Activated CD4-positive, alpha-beta T cell treated with anti-CD3 and anti-CD28 coated beads, Interleukin-2, Interleukin-6, amounts not matched to agents 100 ng/mL and 50 ng/mL, durations not matched to agents 16 hours and 8 hours (primary cell): Measurements from ENCODE around the gene MYH14.
"Not testable (repeated sequence)": the region's sequence is repeated elsewhere in the genome, so short reads cannot be mapped to it uniquely, and the experiment has no call there.

Experiments
- DNase-seq: peaks from one replicate; pipeline ENCODE4 v3.0.0-alpha.2; 2020

Gene MYH14

GRCh38 chr19:50322931-50323781, 119.7 kb downstream of the MYH14 start:
- no peak for DNase-seq

- DNase-seq, result no peak
Observed at GRCh38 chr19:50323782-50324133, 120.3 kb downstream of the MYH14 start.

DNA sequence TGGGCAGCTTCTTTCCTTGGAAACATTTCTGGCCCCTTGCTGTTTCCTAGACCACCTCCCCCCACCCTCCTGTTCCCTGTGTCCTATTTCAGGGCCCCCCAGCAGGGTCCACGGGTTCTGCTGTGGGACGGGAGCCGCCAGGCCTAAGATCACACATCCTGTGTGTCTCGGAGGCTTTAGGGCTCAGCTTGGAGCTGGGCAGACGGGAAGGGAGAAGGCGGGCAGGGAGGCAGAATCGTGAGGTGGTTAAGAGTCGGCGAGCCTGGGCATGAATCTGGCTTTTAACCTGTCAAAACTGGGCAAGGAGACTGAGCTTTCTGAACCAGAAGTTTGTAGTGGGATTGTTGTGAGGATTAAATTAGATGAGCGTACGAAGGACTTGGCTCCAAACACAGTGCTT, 120.9 kb downstream of the MYH14 start:
- DNase-seq, result no peak

GRCh38 chr19:50325310-50326100, 122.1 kb downstream of the MYH14 start:
- DNase-seq, result peak; percentile 90

DNA sequence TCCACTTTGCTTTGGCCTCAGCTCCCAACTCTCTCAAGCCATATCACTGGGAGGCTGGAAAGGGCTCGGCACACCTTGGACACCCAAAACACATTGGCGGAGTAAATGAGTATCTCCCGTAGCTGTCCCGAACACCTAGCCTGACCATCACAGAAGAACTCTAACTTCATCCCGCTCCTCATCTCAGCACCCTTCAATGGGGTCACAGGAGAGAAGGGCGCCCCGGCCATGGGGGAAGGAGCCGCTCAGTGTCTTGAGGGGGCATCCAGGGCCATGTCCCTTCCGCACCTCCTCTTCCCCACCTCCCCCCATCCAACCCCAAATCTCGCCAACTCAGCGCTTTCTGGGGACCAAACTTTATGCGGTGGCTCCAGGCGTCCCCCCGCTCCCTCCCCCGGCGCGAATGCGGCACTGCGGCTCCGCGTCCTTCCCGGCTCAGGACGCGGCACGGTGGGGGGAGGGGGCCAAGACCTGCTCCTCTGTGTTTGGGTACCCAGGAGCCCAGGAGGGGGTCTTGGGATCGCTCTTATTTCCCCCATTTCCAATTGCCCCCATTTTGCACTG, 122.8 kb downstream of the MYH14 start:
- DNase-seq, result no peak

- DNase-seq, result no peak
Observed at GRCh38 chr19:50327013-50327412, 123.6 kb downstream of the MYH14 start.

DNA sequence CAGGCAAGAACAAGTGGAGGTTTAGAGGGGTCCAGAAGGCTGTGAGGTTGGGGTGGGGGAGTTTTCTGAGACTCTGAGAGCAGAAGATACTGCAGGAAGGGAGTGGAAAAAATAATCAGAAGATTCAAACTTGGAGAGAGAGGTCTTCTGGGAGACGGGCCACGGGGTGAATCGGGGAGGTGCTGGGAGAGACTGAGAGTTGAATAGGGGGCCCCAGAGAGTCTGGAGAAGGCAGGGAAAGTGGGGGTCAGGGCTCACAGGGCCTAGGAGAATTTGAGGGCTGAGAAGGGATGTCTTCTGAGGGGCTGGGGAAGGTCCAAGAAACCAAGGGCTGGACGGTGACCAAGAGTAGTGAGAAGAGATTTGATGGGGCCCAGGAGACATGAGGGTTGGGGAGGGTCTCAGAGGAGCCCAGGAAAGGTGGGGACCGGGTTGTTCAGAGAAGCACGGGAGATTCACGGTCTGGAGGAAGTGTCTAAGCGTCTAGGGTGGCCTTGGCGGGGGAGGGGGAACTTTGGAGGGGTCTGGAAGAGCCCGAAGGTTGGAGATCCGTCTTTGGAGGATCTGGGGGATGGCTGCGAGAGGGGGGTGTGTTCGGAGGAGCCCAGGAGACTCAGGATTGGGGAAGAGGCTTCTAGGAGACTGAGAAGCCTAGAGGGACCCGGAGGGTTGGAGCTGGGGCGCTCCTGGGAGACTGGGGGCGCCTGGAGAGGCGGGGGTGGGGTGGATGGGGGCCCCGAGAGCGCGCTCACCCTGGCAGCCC, 124.2 kb downstream of the MYH14 start:
- no peak for DNase-seq

DNA sequence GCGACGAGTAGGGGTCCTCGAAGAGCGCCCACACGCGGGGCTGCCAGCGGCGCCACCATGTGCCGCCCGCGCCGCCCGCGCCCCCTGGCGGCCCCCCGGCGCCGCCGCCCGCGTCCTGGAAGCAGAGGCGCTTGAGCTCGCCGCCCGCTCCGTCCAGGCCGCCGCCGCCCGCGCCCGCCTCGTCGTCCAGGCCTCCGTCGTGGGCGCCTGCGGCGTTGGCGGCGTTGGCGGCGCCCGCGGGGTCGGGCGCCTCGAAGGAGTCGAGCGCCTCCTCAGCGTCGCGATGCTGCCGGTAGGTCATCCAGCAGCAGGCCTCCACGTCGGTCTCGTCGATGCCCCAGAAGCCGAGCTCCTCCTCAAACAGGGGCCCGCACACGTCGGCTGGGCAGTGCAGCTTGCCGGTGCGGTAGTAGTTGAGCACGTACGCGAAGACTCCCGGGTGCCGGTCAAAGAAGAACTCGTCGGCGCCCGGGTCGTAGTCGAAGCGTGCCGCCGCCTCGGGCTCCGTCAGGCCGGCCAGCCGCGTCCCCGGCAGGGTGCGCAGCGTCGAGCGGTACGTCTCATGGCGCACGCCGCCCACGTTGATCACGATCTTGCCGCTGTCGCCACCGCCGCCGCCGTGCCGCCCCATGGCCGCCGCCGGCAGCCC, 124.9 kb downstream of the MYH14 start:
- peak; percentile 52 for DNase-seq

DNA sequence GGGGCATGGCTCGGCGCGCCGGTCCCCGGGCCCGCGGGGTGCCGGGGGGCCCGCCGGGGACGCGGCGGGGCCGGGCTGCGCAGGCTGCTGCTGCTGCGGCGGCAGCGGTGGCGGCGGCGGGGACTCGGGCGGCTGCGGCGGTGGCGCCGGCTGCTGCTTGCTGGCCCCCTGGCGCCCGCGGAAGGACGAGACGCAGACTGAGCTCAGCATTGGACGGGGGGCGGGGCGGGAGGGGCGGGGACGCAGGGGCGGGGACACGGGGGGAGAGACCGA, 125.4 kb downstream of the MYH14 start:
- no peak for DNase-seq

- peak; percentile 100 for DNase-seq
Observed at GRCh38 chr19:50329146-50329925, 125.9 kb downstream of the MYH14 start, which contains the start of gene KCNC3. KCNC3 (minus strand) TSS chr19:50329377; CDS start chr19:50329082, 295 bp downstream.

GRCh38 chr19:50329926-50330294, 126.5 kb downstream of the MYH14 start:
- DNase-seq, result not testable (repeated sequence)

DNA sequence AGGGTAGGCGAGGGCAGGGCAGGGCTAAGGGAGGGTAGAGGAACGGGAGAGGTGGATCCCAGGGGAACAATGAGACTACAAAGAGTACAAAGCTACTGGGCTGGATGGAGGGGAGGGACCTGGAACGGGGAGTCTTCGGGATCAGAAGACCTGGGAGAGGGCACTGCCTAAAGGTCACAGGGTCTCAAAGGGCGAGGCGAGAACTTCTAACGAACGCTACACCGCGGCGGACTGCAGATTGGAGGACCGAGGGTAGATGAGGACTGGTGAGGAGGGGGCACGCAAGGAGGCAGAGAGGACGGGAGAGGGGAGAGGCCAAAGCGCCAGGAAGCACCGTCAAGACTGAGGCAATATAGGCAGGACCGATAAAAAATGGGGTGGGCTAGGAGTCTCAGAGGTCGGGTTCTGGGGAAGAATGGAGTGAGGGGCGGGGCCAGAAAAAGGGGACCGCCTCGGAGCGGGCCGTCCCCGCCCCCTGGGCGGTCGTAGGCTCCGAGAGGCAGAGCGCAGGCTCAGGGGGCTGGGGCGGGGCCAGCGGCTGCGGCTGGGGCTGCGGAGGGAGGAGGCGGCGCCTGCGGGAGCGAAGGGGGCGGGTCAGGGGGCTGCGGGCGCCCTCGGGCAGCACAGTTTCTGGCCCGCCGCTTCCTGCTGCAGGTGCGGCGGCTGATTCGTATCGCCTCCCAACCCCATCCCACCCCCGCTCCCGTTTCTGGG, 127.1 kb downstream of the MYH14 start:
- peak; percentile 95 for DNase-seq

- DNase-seq, result no peak
Observed at GRCh38 chr19:50331221-50331993, 128.0 kb downstream of the MYH14 start.

DNA sequence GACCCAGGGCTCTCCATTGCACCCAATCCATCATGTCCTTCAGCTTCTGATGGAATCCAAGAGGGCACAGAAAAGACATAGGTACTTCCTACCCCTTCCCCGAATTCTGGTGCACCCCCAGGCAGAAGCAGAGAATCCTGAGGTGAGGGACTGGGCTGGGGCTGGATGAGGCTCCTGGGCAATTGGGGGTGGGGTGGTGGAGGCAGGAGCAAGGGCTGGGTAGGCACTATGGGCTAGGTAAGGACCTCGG, 128.5 kb downstream of the MYH14 start:
- DNase-seq, result no peak

- DNase-seq, result no peak
Observed at GRCh38 chr19:50332244-50333038, 129.0 kb downstream of the MYH14 start.

- peak; percentile 95 for DNase-seq
Observed at GRCh38 chr19:50333235-50333736, 129.9 kb downstream of the MYH14 start.

DNA sequence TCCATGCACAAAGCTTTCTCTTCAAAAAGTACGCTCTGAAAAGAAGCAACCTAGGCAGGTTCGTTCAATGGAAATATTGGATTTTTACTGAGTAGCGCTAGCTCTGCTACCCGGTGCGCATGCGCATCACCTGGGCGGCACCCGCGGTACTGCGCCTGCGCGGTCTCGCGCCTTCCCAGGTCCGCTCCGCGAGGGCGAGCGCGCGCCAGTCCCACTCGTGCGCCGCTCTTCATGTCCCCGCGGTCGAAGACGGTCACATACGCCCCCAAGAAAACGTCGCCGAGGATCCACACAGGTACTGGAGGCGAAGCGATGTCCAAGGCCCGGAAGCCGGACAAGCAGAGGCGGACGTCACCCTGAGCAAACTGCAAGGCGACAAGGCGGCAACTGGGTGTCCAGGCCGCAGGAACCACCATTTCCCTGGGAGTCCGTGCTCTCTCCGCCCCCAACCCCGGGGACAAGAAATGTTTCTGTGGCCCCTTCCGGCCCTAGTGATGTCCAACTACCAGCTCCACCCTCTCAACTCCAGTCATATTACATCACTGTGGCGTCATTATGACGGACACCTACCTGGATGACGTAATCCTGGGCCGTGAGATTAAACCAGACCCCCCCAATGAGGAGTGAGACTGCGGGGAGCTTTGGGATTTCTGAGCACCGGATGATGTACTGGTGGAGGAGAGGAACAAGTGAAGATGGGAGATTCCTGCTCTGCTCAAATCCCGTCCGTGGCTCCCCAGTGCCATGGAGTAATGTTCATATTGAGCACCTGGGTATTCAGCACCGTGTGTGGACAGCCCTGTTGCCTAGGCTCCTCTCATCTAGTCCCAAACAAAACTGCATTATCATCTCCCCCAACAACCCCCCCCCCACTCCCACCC, 130.6 kb downstream of the MYH14 start:
- DNase-seq, result peak; percentile 87

GRCh38 chr19:50334741-50335421, 131.5 kb downstream of the MYH14 start:
- no peak for DNase-seq
